Sigmoid colon (tissue), 7 donors: ENCODE data around the gene ATG4A. TPM values are rescaled to one million over a fixed set of nuclear protein-coding genes. Genes with fewer than 3 reads are reported as not detected.

Experiments
- DNase-seq: peaks from one replicate; pipeline ENCODE4 v3.0.0-alpha.2; 2019
- H3K27ac ChIP-seq, 4 donors: fragments of 200-600 bp; sonication (generic); one replicate each; pipeline ENCODE4 v1.5.1; 2016 to 2019; ENCODE audit warnings: mild to moderate bottlenecking in 1 of 4
- H3K27me3 ChIP-seq, 3 donors: fragments of 200-600 bp; sonication (generic); one replicate each; pipeline ENCODE4 v1.5.1; 2019; ENCODE audit warnings: mild to moderate bottlenecking in 1 of 3
- H3K36me3 ChIP-seq, 4 donors: fragments of 200-600 bp; sonication (generic); one replicate each; pipeline ENCODE4 v1.5.1; 2016 to 2019
- H3K4me1 ChIP-seq, 4 donors: fragments of 200-600 bp; sonication (generic); one replicate each; pipeline ENCODE4 v1.5.1; 2017 to 2019
- H3K4me3 ChIP-seq, 4 donors: fragments of 200-600 bp; sonication (generic); one replicate each; pipeline ENCODE4 v1.5.1; 2017 to 2019; ENCODE audit warnings: mild to moderate bottlenecking in 2 of 4, moderate library complexity in 1 of 4
- H3K9me3 ChIP-seq, 4 donors: fragments of 200-600 bp in 3 of 4; sonication (generic) in 3 of 4; one replicate each; pipeline versions ENCODE4 v1.5.1 to v1.6.1; 2013 to 2019
- CTCF ChIP-seq, 4 experiments: fragments of 450-650 bp in 3 of 4; fragments of 200-600 bp in 1 of 4; IDR thresholded peaks; one replicate each; pipeline ENCODE4 v1.5.1; 2016 to 2019; ENCODE audit warnings: antibody characterized with exemption in 4 of 4, mild to moderate bottlenecking in 3 of 4, moderate library complexity in 2 of 4
- EP300 ChIP-seq, 4 donors: sonication (generic); formaldehyde crosslinking; IDR thresholded peaks; one replicate each; pipeline ENCODE4 v1.6.1; 2017; ENCODE audit warnings: antibody characterized with exemption in 4 of 4
- POLR2A ChIP-seq, 2 donors: fragments of 450-650 bp; IDR thresholded peaks; one replicate each; pipeline ENCODE4 v1.6.1; 2016; ENCODE audit warnings: antibody characterized with exemption in 2 of 2, mild to moderate bottlenecking in 2 of 2, moderate library complexity in 2 of 2
- POLR2AphosphoS5 ChIP-seq, 4 donors: sonication (generic); formaldehyde crosslinking; IDR thresholded peaks; one replicate each; pipeline ENCODE4 v1.6.1; 2017; ENCODE audit warnings: antibody characterized with exemption in 4 of 4
- WGBS, 2 donors: extraction: QIAGEN DNeasy Blood & Tissue Kit; methylation state at CpG; one replicate each; pipeline ENCODE4 v1.1.7; 2013; 5-methylcytosine and 5-hydroxymethylcytosine counted together
- intact Hi-C: fragments of 100-400 bp; cut with DNase I; formaldehyde crosslinking; loops from one replicate; pipeline ENCODE4 v1.15.1; 2023
- polyA plus RNA-seq, 3 donors: library from polyadenylated mRNA; stranded (reverse); fragments of 200-250 nt; gene quantifications; one replicate each; pipeline ENCODE4 v1.2.3, GENCODE V29; 2013
- total RNA-seq, 4 donors: library from RNA; depleted of rRNA; stranded (reverse); fragments of >200 nt; gene quantifications; one replicate each; pipeline ENCODE4 v1.1.0, GENCODE V29; 2016
- donor health status: healthy with polysubstance abuse.
- donor health status: Bipolar disorder and iron deficiency.
- donor health status: healthy.

The ATG4A gene
- total and polyA plus RNA-seq, 7 donors, result 5.0 to 38.6 (median 14.3) TPM

DNA sequence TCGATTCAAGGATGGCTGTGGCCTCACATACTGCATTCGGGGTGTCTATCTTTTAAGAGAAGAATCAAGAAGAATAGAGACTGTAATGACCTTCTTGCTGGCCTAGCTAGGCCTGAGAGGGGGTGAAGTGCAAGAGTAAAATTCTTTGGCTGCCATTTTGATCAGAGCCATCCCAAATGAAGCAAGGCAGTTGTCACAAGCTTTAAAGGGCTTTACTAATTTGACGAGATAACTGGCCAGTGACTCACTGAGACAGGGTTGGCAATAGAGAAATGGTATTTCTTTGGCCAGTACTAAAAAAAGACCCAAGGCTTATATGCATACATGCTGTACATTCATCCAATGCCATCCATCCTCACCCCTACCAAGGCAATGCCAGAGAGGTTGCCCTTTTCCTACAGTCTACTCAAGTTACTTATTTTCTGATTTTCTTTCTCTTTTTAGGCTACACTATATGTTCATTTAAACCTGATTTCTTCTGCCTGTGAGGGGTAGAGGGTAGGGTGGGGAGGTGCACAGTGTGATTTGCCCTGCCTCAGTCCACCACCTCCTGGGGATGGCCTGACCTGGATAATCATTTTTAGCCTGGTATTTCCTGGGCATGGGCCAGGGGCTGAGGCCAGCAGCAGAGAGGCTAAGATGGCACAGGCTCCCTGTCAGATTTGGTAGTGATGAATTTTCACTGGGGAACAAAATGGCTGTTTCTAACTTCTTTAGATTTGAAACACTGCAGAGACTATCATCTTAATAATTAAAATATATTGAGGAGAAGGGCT lies 32.2 kb downstream of the ATG4A start:
- no peak for DNase-seq
- peaks cover 0 to 10% (median 2%) of the 10 kb centered on the region in 4 donors for H3K4me1 ChIP-seq
- H3K4me3 ChIP-seq, result no peak overlapping the region
- WGBS, 2 donors, result 97 to 98% methylated on average over 3 of the region's 3 CpGs
- TF ChIP-seq CTCF (IDR thresholded peaks at IDR 0.05) (no peak), POLR2AphosphoS5 (IDR thresholded peaks at IDR 0.05) (no peak), POLR2A (IDR thresholded peaks at IDR 0.05) (no peak), EP300 (IDR thresholded peaks at IDR 0.05) (no peak)
- no peak overlapping the region for H3K27ac ChIP-seq
- intact Hi-C loops, result no loop called here
- H3K9me3 ChIP-seq, result no peaks in the 10 kb centered on the region
- H3K27me3 ChIP-seq, result no peaks in the 10 kb centered on the region
- no peaks in the 10 kb centered on the region for H3K36me3 ChIP-seq

DNA sequence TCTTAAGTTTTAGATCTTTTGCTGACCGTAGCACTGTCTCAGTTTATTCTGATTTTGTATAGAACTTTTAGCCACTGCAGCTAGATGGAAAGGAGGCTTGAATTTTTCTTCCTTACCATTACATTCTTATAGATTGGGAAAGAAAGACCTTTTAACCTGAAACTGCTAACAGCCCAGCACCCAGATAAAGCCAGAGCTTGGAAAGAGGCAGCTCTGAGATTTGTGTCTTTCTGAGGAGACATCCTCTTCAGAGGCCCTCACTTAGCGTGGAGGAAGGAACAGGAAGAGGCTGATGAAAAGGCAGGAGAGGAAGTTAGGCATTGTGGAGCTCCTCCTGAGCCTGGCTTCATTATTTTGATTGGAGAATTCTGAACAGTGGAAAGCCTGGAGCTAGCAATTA lies 35.1 kb downstream of the ATG4A start:
- intact Hi-C loops, result no loop called here
- 86 to 91% methylated on average over 2 of the region's 2 CpGs for WGBS, 2 donors
- Histone ChIP-seq H3K4me1 (no peaks in the 10 kb centered on the region), H3K4me3 (no peak overlapping the region), H3K27me3 (no peaks in the 10 kb centered on the region), H3K36me3 (no peaks in the 10 kb centered on the region), H3K27ac (no peak overlapping the region), H3K9me3 (no peaks in the 10 kb centered on the region)
- no peak for DNase-seq
- TF ChIP-seq CTCF (IDR thresholded peaks at IDR 0.05) (no peak), POLR2AphosphoS5 (IDR thresholded peaks at IDR 0.05) (no peak), POLR2A (IDR thresholded peaks at IDR 0.05) (no peak), EP300 (IDR thresholded peaks at IDR 0.05) (no peak)

DNA sequence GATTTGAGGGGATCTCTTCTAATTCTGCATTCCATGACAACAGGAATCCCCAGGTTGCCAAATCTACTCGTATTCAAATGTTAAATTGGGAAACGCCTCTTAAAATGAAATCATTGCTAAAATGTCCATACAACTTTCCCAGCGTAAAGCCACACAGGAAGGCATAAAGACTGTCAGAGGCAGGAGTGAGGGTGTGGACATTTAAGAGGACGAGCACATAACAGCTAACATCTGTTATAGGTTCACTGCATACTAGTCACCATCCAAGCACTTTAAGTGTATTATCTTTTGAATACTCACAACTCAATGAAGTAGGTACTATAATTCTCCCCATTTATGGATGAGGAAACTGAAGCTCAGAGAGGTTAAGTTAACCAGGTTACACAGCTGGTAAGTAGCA lies 35.6 kb downstream of the ATG4A start:
- H3K36me3 ChIP-seq, result no peaks in the 10 kb centered on the region
- H3K27ac ChIP-seq, result no peak overlapping the region
- no peaks in the 10 kb centered on the region for H3K4me1 ChIP-seq
- no peak overlapping the region for H3K4me3 ChIP-seq
- DNase-seq, result no peak
- intact Hi-C loops, result no loop called here
- WGBS, 2 donors, result 94 to 95% methylated on average over 4 of the region's 4 CpGs
- no peaks in the 10 kb centered on the region for H3K9me3 ChIP-seq
- TF ChIP-seq EP300 (IDR thresholded peaks at IDR 0.05) (no peak), POLR2A (IDR thresholded peaks at IDR 0.05) (no peak), CTCF (IDR thresholded peaks at IDR 0.05) (no peak), POLR2AphosphoS5 (IDR thresholded peaks at IDR 0.05) (no peak)
- no peaks in the 10 kb centered on the region for H3K27me3 ChIP-seq

GRCh38 chrX:108130889-108131288 lies 39.3 kb downstream of the ATG4A start:
- no peaks in the 10 kb centered on the region for H3K4me1 ChIP-seq
- peaks cover 0 to 5% (median 0%) of the 10 kb centered on the region in 4 donors for H3K36me3 ChIP-seq
- no peaks in the 10 kb centered on the region for H3K27me3 ChIP-seq
- no peak overlapping the region for H3K27ac ChIP-seq
- intact Hi-C loops, result no loop called here
- no peak overlapping the region for H3K4me3 ChIP-seq
- WGBS, 2 donors, result 97% methylated on average over 1 of the region's 1 CpG
- TF ChIP-seq POLR2AphosphoS5 (IDR thresholded peaks at IDR 0.05) (no peak), EP300 (IDR thresholded peaks at IDR 0.05) (no peak), CTCF (IDR thresholded peaks at IDR 0.05) (no peak), POLR2A (IDR thresholded peaks at IDR 0.05) (no peak)
- no peak for DNase-seq
- no peaks in the 10 kb centered on the region for H3K9me3 ChIP-seq

- Histone ChIP-seq H3K9me3 (no peaks in the 10 kb centered on the region), H3K4me3 (no peak overlapping the region), H3K36me3 (peaks cover 0 to 5% (median 0%) of the 10 kb centered on the region in 4 donors), H3K27me3 (no peaks in the 10 kb centered on the region), H3K27ac (no peak overlapping the region), H3K4me1 (no peaks in the 10 kb centered on the region)
- no peak for DNase-seq
- intact Hi-C loops, result no loop called here
- TF ChIP-seq POLR2A (IDR thresholded peaks at IDR 0.05), result no peak
- TF ChIP-seq EP300 (IDR thresholded peaks at IDR 0.05), result no peak
- TF ChIP-seq CTCF (IDR thresholded peaks at IDR 0.05), result no peak
- no peak for TF ChIP-seq POLR2AphosphoS5 (IDR thresholded peaks at IDR 0.05)
- 72 to 74% methylated on average over 2 of the region's 2 CpGs for WGBS, 2 donors
Measured at GRCh38 chrX:108131471-108131870, 39.9 kb downstream of the ATG4A start.
